ENCODE measurements around the gene RXRG.

- no peak for TF ChIP-seq EP300 (IDR thresholded peaks at IDR 0.05)
- no peak for TF ChIP-seq CTCF (IDR thresholded peaks at IDR 0.05)
- no peak for TF ChIP-seq POLR2AphosphoS5 (IDR thresholded peaks at IDR 0.05)
Observed at GRCh38 chr1:165397944-165398343, 47.0 kb downstream of the RXRG start.

Measured in esophagus muscularis mucosa (tissue), 4 donors.